DND-41 (cell line): ENCODE results near the gene IQGAP2.

Experiments
- ATAC-seq: fragments of 200-7000 bp; cut with Tn5 transposase; 3 replicates; pipeline ENCODE4 v1.9.1; 2021; ENCODE audit warnings: low read depth; ENCODE audit not compliant: insufficient read depth
- DNase-seq: peaks from one replicate; pipeline ENCODE4 v3.0.0-alpha.2; 2020
- H2AFZ ChIP-seq: 2 replicates; pipeline ENCODE4 v1.6.0; 2012; ENCODE audit warnings: low read depth, low read length
- H3K27ac ChIP-seq: 2 replicates; pipeline ENCODE4 v1.5.1; 2012; ENCODE audit warnings: low read length, inconsistent platforms
- H3K27me3 ChIP-seq: fragments of 200-600 bp; sonication (generic); 2 replicates; pipeline ENCODE4 v1.6.0; 2012; ENCODE audit warnings: low read length, mild to moderate bottlenecking, inconsistent platforms; ENCODE audit not compliant: insufficient read depth, poor library complexity
- H3K36me3 ChIP-seq: 2 replicates; pipeline ENCODE4 v1.5.1; 2012; ENCODE audit warnings: low read length, inconsistent platforms; ENCODE audit not compliant: insufficient read depth
- H3K4me1 ChIP-seq: 2 replicates; pipeline ENCODE4 v1.5.1; 2012; ENCODE audit warnings: mild to moderate bottlenecking, low read length; ENCODE audit not compliant: insufficient read depth
- H3K4me2 ChIP-seq: 2 replicates; pipeline ENCODE4 v1.6.0; 2012; ENCODE audit warnings: mild to moderate bottlenecking, moderate library complexity, low read length, inconsistent platforms; ENCODE audit not compliant: insufficient read depth
- H3K4me3 ChIP-seq, 2 experiments: fragments of 200-600 bp in 1 of 2; shearing (Covaris generic) in 1 of 2; 2 replicates each; pipeline ENCODE4 v1.5.1; 2012 to 2016; ENCODE audit warnings: inconsistent platforms in 2 of 2, low read length in 2 of 2, mild to moderate bottlenecking in 2 of 2, low read depth in 1 of 2, moderate library complexity in 1 of 2
- H3K79me2 ChIP-seq: 2 replicates; pipeline ENCODE4 v1.6.0; 2012; ENCODE audit warnings: low read length, inconsistent platforms; ENCODE audit not compliant: insufficient read depth
- H3K9ac ChIP-seq: 2 replicates; pipeline ENCODE4 v1.6.0; 2012; ENCODE audit warnings: low read depth, mild to moderate bottlenecking, inconsistent platforms, low read length, moderate library complexity
- H3K9me3 ChIP-seq: 2 replicates; pipeline ENCODE4 v1.5.1; 2012; ENCODE audit warnings: low read length, moderate library complexity, mild to moderate bottlenecking, inconsistent platforms; ENCODE audit not compliant: insufficient read depth, severe bottlenecking
- H4K20me1 ChIP-seq: 2 replicates; pipeline ENCODE4 v1.6.0; 2012; ENCODE audit warnings: low read length; ENCODE audit not compliant: insufficient read depth
- CTCF ChIP-seq: IDR thresholded peaks from 2 replicates; pipeline ENCODE4 v1.5.1; 2012; ENCODE audit warnings: borderline replicate concordance, low read length, moderate library complexity, mild to moderate bottlenecking; ENCODE audit not compliant: poor library complexity, severe bottlenecking; ENCODE audit errors: extremely low read depth
- EZH2 ChIP-seq: IDR thresholded peaks from 3 replicates; pipeline ENCODE4 v1.6.1; 2012; ENCODE audit warnings: borderline replicate concordance, low read depth, mild to moderate bottlenecking, moderate library complexity, low read length, inconsistent platforms; ENCODE audit not compliant: severe bottlenecking

IQGAP2 gene

DNA sequence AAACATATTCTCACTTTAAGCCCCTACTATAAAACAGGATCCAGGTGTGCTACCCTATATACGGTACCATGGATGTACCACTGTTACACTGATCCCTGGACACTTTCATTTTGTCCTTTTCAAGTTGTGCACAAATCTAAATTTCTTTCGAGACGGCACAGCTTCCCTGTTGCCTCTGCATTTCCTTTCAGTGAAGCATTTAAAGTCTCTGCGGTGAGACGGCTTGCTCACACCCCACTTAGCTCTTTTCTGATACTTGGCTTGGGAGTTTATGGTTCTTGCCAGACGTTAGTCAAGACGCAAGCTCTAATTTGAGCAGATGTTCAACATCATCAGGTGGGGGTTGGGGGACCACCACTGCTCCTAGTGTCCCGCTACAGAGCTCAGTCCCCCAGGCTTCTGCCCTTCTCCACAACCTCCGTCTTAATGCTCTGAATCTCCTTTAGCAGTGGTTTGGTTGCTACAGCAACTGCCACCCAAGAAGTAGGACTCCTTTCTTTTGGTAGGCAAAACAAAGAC lies 204.3 kb downstream of the IQGAP2 start:
- Histone ChIP-seq H3K27me3 (no peaks in the 10 kb centered on the region), H3K9me3 (no peaks in the 10 kb centered on the region), H3K36me3 (no peaks in the 10 kb centered on the region), H2AFZ (no peak overlapping the region), H3K4me3 (no peak overlapping the region), H4K20me1 (no peaks in the 10 kb centered on the region), H3K4me1 (no peaks in the 10 kb centered on the region), H3K9ac (no peak overlapping the region), H3K4me2 (no peak overlapping the region), H3K79me2 (no peaks in the 10 kb centered on the region), H3K27ac (no peak overlapping the region)
- ATAC-seq: no peak
- no peak for DNase-seq
- no peak for TF ChIP-seq CTCF
- TF ChIP-seq EZH2: no peak

GRCh38 chr5:76608833-76609232 lies 205.7 kb downstream of the IQGAP2 start:
- Histone ChIP-seq H4K20me1 (no peaks in the 10 kb centered on the region), H3K9me3 (no peaks in the 10 kb centered on the region), H2AFZ (no peak overlapping the region), H3K4me1 (no peaks in the 10 kb centered on the region), H3K9ac (no peak overlapping the region), H3K27ac (no peak overlapping the region), H3K79me2 (no peaks in the 10 kb centered on the region), H3K4me2 (no peak overlapping the region), H3K36me3 (no peaks in the 10 kb centered on the region), H3K4me3 (no peak overlapping the region), H3K27me3 (no peaks in the 10 kb centered on the region)
- DNase-seq (no peak), ATAC-seq (no peak)
- no peak for TF ChIP-seq CTCF
- no peak for TF ChIP-seq EZH2

- Histone ChIP-seq H3K27ac (no peak overlapping the region), H2AFZ (no peak overlapping the region), H3K9me3 (no peaks in the 10 kb centered on the region), H3K36me3 (no peaks in the 10 kb centered on the region), H3K4me3 (no peak overlapping the region), H4K20me1 (no peaks in the 10 kb centered on the region), H3K9ac (no peak overlapping the region), H3K4me2 (no peak overlapping the region), H3K4me1 (no peaks in the 10 kb centered on the region), H3K79me2 (no peaks in the 10 kb centered on the region), H3K27me3 (no peaks in the 10 kb centered on the region)
- DNase-seq (no peak), ATAC-seq (no peak)
- TF ChIP-seq EZH2 (no peak), CTCF (no peak)
These were observed 207.1 kb downstream of the IQGAP2 start for GRCh38 chr5:76610196-76610595.

DNA sequence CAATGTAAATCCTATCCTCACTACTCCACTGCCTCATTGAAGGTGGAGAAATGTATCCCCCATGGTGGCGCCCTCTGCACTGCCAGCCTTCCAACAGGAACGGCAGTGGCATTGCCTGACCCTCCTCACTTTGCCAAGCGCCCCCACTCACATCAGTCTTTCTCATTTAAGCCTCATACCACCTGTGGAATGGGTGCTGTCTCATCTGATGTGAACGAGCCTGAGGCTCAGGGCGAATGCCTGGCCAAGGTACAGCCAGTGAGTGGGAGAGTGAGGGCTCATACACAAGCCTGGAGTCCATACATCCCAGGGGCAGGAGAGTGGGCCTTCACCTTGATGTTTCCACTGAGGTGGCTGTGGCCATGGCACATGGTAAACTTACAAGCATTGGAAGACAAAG lies 209.9 kb downstream of the IQGAP2 start:
- Histone ChIP-seq H3K27ac (no peak overlapping the region), H3K9ac (no peak overlapping the region), H3K79me2 (no peaks in the 10 kb centered on the region), H3K4me3 (no peak overlapping the region), H4K20me1 (no peaks in the 10 kb centered on the region), H2AFZ (no peak overlapping the region), H3K9me3 (no peaks in the 10 kb centered on the region), H3K36me3 (no peaks in the 10 kb centered on the region), H3K4me2 (no peak overlapping the region), H3K27me3 (no peaks in the 10 kb centered on the region), H3K4me1 (no peaks in the 10 kb centered on the region)
- ATAC-seq (no peak), DNase-seq (no peak)
- TF ChIP-seq CTCF (no peak), EZH2 (no peak)
